Fibroblast of skin of right quadriceps (primary cell): ENCODE measurements around the gene UCK1.

ENCODE experiments used
- DNase-seq: peaks from one replicate; pipeline ENCODE4 v3.0.0-alpha.2; 2013

The UCK1 gene

GRCh38 chr9:131492070-131492469 is 39.0 kb downstream of the UCK1 start:
- DNase-seq, result no peak

- DNase-seq, result no peak
Observed at GRCh38 chr9:131491001-131491710, 39.9 kb downstream of the UCK1 start.

- no peak for DNase-seq
Observed at GRCh38 chr9:131490514-131490913, 40.5 kb downstream of the UCK1 start.

- DNase-seq, result peak; percentile 25
Observed at GRCh38 chr9:131487621-131488031, 43.4 kb downstream of the UCK1 start.

- DNase-seq, result no peak
Observed at GRCh38 chr9:131487001-131487400, 44.1 kb downstream of the UCK1 start.

- DNase-seq, result no peak
Observed at GRCh38 chr9:131485728-131486422, 45.2 kb downstream of the UCK1 start.

GRCh38 chr9:131485206-131485605 is 45.9 kb downstream of the UCK1 start:
- DNase-seq, result no peak

GRCh38 chr9:131484560-131485185 is 46.4 kb downstream of the UCK1 start:
- DNase-seq, result no peak

GRCh38 chr9:131484051-131484445 is 47.0 kb downstream of the UCK1 start:
- no peak for DNase-seq

GRCh38 chr9:131483319-131484050 is 47.6 kb downstream of the UCK1 start:
- DNase-seq, result no peak

- no peak for DNase-seq
Observed at GRCh38 chr9:131482343-131483006, 48.6 kb downstream of the UCK1 start.

- DNase-seq, result no peak
Observed at GRCh38 chr9:131481441-131482342, 49.4 kb downstream of the UCK1 start.

GRCh38 chr9:131480258-131480657 is 50.8 kb downstream of the UCK1 start:
- no peak for DNase-seq

- DNase-seq, result no peak
Observed at GRCh38 chr9:131478911-131479310, 52.2 kb downstream of the UCK1 start.

- DNase-seq, result peak; percentile 33
Observed at GRCh38 chr9:131478421-131478868, 52.6 kb downstream of the UCK1 start.

GRCh38 chr9:131477816-131478419 is 53.1 kb downstream of the UCK1 start:
- no peak for DNase-seq

GRCh38 chr9:131477367-131477766 is 53.7 kb downstream of the UCK1 start:
- no peak for DNase-seq

GRCh38 chr9:131476777-131477345 is 54.2 kb downstream of the UCK1 start:
- no peak for DNase-seq

- no peak for DNase-seq
Observed at GRCh38 chr9:131475956-131476776, 54.9 kb downstream of the UCK1 start.
